Loucy (cell line): ENCODE results near the gene NOS1.

Experiments
- H2AFZ ChIP-seq: fragments of 200-600 bp; sonication (generic); 2 replicates; pipeline ENCODE4 v1.6.0; 2016; ENCODE audit warnings: antibody characterized with exemption, mild to moderate bottlenecking, low read length, moderate library complexity
- H3F3A ChIP-seq: fragments of 200-600 bp; 2 replicates; pipeline ENCODE4 v1.6.0; 2016; ENCODE audit warnings: antibody characterized with exemption, low read depth, mild to moderate bottlenecking
- H3K27me3 ChIP-seq: fragments of 200-600 bp; sonication (generic); 2 replicates; pipeline ENCODE4 v1.6.1; 2014; ENCODE audit warnings: low read length, mild to moderate bottlenecking; ENCODE audit not compliant: insufficient read depth, poor library complexity, severe bottlenecking
- H3K36me3 ChIP-seq: fragments of 200-600 bp; sonication (generic); 2 replicates; pipeline ENCODE4 v1.6.1; 2016; ENCODE audit warnings: low read length; ENCODE audit not compliant: insufficient read depth
- H3K4me1 ChIP-seq: fragments of 200-600 bp; sonication (generic); 2 replicates; pipeline ENCODE4 v1.5.1; 2014; ENCODE audit warnings: low read length, mild to moderate bottlenecking; ENCODE audit not compliant: insufficient read depth, poor library complexity, severe bottlenecking
- H3K4me2 ChIP-seq: fragments of 200-600 bp; sonication (generic); 2 replicates; pipeline ENCODE4 v1.6.0; 2014; ENCODE audit warnings: antibody characterized with exemption, low read length, low read depth, mild to moderate bottlenecking; ENCODE audit not compliant: poor library complexity, severe bottlenecking
- H3K4me3 ChIP-seq: fragments of 200-600 bp; sonication (generic); 2 replicates; pipeline ENCODE4 v1.5.1; 2014; ENCODE audit warnings: low read length, mild to moderate bottlenecking, mixed read lengths; ENCODE audit not compliant: poor library complexity, severe bottlenecking
- H3K79me2 ChIP-seq: fragments of 200-600 bp; sonication (generic); 2 replicates; pipeline ENCODE4 v1.6.1; 2014; ENCODE audit warnings: low read length; ENCODE audit not compliant: insufficient read depth
- H3K9ac ChIP-seq: fragments of 200-600 bp; sonication (generic); 2 replicates; pipeline ENCODE4 v1.6.0; 2014; ENCODE audit warnings: mild to moderate bottlenecking, low read depth, low read length, moderate library complexity; ENCODE audit not compliant: poor library complexity, severe bottlenecking
- H3K9me2 ChIP-seq: fragments of 200-600 bp; sonication (generic); replicated peaks from 2 replicates; pipeline ENCODE4 v1.6.1; 2016; ENCODE audit warnings: low read depth, low read length, mixed read lengths
- H3K9me3 ChIP-seq: fragments of 200-600 bp; sonication (generic); 2 replicates; pipeline ENCODE4 v1.6.1; 2014; ENCODE audit warnings: mild to moderate bottlenecking, antibody characterized with exemption, low read length, low read depth; ENCODE audit not compliant: insufficient read depth
- H4K20me1 ChIP-seq: fragments of 200-600 bp; sonication (generic); 2 replicates; pipeline ENCODE4 v1.6.0; 2014; ENCODE audit warnings: antibody characterized with exemption, low read length, mild to moderate bottlenecking; ENCODE audit not compliant: insufficient read depth, poor library complexity, severe bottlenecking
- EZH2phosphoT487 ChIP-seq: fragments of 200-600 bp; IDR thresholded peaks from 2 replicates; pipeline ENCODE4 v1.6.1; 2018; ENCODE audit warnings: antibody characterized with exemption, mild to moderate bottlenecking, moderate library complexity, borderline replicate concordance
- TF ChIP-seq, protein P1 (sequence below): fragments of 200-600 bp; sonication (generic); conservative IDR thresholded peaks from 2 replicates; pipeline ENCODE4 v1.5.1; 2014; ENCODE audit warnings: mild to moderate bottlenecking, antibody characterized with exemption, low read length

NOS1 gene

DNA sequence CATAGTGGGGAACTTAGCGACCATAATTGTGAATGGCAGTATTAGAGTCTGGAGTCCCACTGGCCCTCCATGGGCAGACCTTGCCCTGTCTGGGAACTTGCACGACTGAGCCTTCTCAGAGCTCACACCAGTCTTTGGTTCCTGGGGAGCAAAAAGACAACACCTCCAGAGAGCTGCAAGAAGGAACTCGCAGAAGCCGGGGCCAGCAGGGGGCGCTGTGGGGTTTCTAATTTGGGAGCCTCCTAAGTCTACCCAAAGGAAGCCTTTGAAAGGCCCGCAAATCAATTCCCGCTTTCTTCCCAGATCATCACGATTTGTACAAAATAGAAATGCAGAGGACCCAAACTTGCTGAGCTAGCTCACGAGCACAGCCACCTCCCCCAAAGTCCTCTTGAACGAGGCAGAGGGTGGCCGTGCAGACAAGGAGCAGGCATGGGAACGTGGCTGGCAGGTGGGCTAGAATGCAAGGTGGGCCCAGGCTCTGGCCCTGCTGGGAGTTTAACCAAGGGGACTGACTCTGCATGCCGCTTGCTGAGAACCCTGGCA, 124.9 kb downstream of the NOS1 start:
- no peak overlapping the region for H3K9ac ChIP-seq
- H4K20me1 ChIP-seq = no peaks in the 10 kb centered on the region
- no peaks in the 10 kb centered on the region for H3K27me3 ChIP-seq
- no peak overlapping the region for H3K4me2 ChIP-seq
- no peaks in the 10 kb centered on the region for H3K9me2 ChIP-seq
- H3K4me3 ChIP-seq = no peak overlapping the region
- no peaks in the 10 kb centered on the region for H3K4me1 ChIP-seq
- no peaks in the 10 kb centered on the region for H3K79me2 ChIP-seq
- H3F3A ChIP-seq = no peaks in the 10 kb centered on the region
- TF ChIP-seq EZH2phosphoT487 = no peak
- TF ChIP-seq, protein P1, sequence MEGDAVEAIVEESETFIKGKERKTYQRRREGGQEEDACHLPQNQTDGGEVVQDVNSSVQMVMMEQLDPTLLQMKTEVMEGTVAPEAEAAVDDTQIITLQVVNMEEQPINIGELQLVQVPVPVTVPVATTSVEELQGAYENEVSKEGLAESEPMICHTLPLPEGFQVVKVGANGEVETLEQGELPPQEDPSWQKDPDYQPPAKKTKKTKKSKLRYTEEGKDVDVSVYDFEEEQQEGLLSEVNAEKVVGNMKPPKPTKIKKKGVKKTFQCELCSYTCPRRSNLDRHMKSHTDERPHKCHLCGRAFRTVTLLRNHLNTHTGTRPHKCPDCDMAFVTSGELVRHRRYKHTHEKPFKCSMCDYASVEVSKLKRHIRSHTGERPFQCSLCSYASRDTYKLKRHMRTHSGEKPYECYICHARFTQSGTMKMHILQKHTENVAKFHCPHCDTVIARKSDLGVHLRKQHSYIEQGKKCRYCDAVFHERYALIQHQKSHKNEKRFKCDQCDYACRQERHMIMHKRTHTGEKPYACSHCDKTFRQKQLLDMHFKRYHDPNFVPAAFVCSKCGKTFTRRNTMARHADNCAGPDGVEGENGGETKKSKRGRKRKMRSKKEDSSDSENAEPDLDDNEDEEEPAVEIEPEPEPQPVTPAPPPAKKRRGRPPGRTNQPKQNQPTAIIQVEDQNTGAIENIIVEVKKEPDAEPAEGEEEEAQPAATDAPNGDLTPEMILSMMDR = peak; percentile 95
- H3K9me3 ChIP-seq = no peaks in the 10 kb centered on the region
- H3K36me3 ChIP-seq = no peaks in the 10 kb centered on the region
- peak overlapping the region; percentile 13; the same call in 1 of the 2 replicates for H2AFZ ChIP-seq

DNA sequence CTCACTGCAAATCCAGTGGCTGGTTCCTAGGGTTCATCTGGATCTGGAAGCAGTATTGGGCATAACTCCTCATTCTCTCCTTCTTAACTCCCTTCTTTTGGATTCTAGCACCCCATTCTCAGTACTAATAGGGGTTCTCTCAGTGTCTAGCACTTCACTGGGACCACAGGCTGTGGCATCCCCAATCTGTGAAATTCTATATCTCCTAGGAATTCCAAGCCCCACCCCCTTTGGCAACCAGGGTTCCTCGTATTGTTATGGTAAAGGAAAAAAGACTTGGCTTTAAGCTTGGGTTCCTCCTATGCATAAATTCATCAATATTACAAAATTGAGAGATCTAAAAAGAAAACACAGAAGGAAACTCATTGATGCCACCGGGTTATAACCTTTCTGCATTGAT, 126.2 kb downstream of the NOS1 start:
- Histone ChIP-seq H3F3A (no peaks in the 10 kb centered on the region), H4K20me1 (no peaks in the 10 kb centered on the region), H3K9me2 (no peaks in the 10 kb centered on the region), H3K36me3 (no peaks in the 10 kb centered on the region), H2AFZ (no peak overlapping the region), H3K9me3 (no peaks in the 10 kb centered on the region), H3K4me1 (no peaks in the 10 kb centered on the region), H3K4me3 (no peak overlapping the region), H3K9ac (no peak overlapping the region), H3K27me3 (no peaks in the 10 kb centered on the region), H3K79me2 (no peaks in the 10 kb centered on the region), H3K4me2 (no peak overlapping the region)
- TF ChIP-seq, protein P1 = no peak
- no peak for TF ChIP-seq EZH2phosphoT487

DNA sequence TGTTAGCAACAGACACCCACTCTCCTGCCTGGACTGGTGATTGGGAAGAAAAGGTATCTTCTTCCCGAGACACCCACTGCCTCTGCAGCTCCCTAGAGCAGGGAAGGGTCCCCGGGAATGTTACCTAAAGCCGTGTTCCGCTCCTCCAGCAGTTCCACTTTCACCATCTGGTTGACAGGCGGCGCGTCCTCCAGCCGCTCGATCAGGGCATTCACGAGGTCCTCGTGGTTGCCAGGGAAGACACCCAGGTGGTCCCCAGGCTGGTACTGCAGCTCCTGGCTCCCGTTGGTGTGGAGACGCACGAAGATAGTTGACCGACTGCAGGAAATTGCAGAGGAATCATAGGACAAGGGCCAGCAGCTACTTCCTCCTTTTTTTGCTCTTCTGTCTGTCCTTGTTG, 127.0 kb downstream of the NOS1 start:
- H3K9me3 ChIP-seq = no peaks in the 10 kb centered on the region
- TF ChIP-seq, protein P1 = no peak
- no peak for TF ChIP-seq EZH2phosphoT487
- no peak overlapping the region for H3K4me2 ChIP-seq
- no peaks in the 10 kb centered on the region for H3K9me2 ChIP-seq
- H3K4me3 ChIP-seq = no peak overlapping the region
- H3K36me3 ChIP-seq = no peaks in the 10 kb centered on the region
- H4K20me1 ChIP-seq = no peaks in the 10 kb centered on the region
- H3K9ac ChIP-seq = no peak overlapping the region
- no peaks in the 10 kb centered on the region for H3F3A ChIP-seq
- no peaks in the 10 kb centered on the region for H3K79me2 ChIP-seq
- H3K4me1 ChIP-seq = no peaks in the 10 kb centered on the region
- no peaks in the 10 kb centered on the region for H3K27me3 ChIP-seq
- no peak overlapping the region for H2AFZ ChIP-seq
